Motor neuron (in vitro differentiated cells): ENCODE measurements around the gene LYG1. TPM values are rescaled to one million over a fixed set of nuclear protein-coding genes. Genes with fewer than 3 reads are reported as not detected.

ENCODE experiments used
- ATAC-seq, 8 experiments: fragments of 200-7000 bp; cut with Tn5 transposase; replicated peaks in 6 of 8; 2 replicates each; pipeline ENCODE4 v1.8.0; 2021; ENCODE audit warnings: mild to moderate bottlenecking in 8 of 8, moderate library complexity in 8 of 8
- H3K27ac ChIP-seq, 2 donors: fragments of 250-450 bp; sonication (Bioruptor Pico); 2 replicates each; pipeline ENCODE4 v1.9.0; 2021; ENCODE audit warnings: antibody characterized with exemption in 2 of 2, mild to moderate bottlenecking in 2 of 2, moderate library complexity in 1 of 2
- H3K4me1 ChIP-seq, 2 donors: fragments of 250-450 bp; sonication (Bioruptor Pico); replicated peaks in 1 of 2; 2 replicates each; pipeline ENCODE4 v1.6.1; 2021; ENCODE audit warnings: antibody characterized with exemption in 2 of 2, mild to moderate bottlenecking in 2 of 2, moderate library complexity in 1 of 2
- H3K4me3 ChIP-seq, 5 donors: fragments of 250-450 bp; sonication (Bioruptor Pico); 2 replicates each; pipeline ENCODE4 v1.9.0; 2021; ENCODE audit warnings: antibody characterized with exemption in 5 of 5, mild to moderate bottlenecking in 5 of 5, moderate library complexity in 4 of 5
- WGBS, 10 experiments: fragments of 450-650 bp; shearing (Covaris generic); methylation state at CpG; one replicate each; pipeline ENCODE4 v1.0.0; 2022; 5-methylcytosine and 5-hydroxymethylcytosine counted together
- in situ Hi-C, 9 experiments: fragments of 400-800 bp; cut with MboI; loops; one replicate each; pipeline ENCODE4 v1.15.0; 2021; ENCODE audit warnings: low sequenced_read_pairs in 9 of 9, low pct_unique_long_range_greater_than_20kb in 2 of 9; ENCODE audit not compliant: unreplicated experiment in 9 of 9
- total RNA-seq, 8 experiments: library from RNA; unstranded; fragments of 300-600 nt; gene quantifications; 2 replicates each; pipeline versions ENCODE4 v1.2.3 to v1.2.4, GENCODE V29; 2022

Gene LYG1
- total RNA-seq, 8 experiments from 2014 or later: 0.72 to 1.5 (median 1.1) TPM; not detected in 2

- H3K4me3 ChIP-seq: no peak within 1 kb of the TSS
- H3K4me1 ChIP-seq: no peaks in the 10 kb centered on the region
- in situ Hi-C loops: no loop called here
- no peak within 1 kb of the TSS for H3K27ac ChIP-seq
- ATAC-seq: no peak
- 44 to 100% (median 88%) methylated on average over 1 to 6 of the region's 7 CpGs; no CpG with 5 or more reads in 1 of the 10 experiments for WGBS, 10 experiments
Observed at GRCh38 chr2:99255491-99256318, 45.3 kb downstream of the LYG1 start, which contains the start of gene LYG2. LYG2 (minus strand) TSS chr2:99255666; CDS start chr2:99254260, 1,406 bp downstream.

GRCh38 chr2:99249951-99250350 lies 51.0 kb downstream of the LYG1 start:
- Histone ChIP-seq H3K4me1 (no peaks in the 10 kb centered on the region), H3K27ac (no peak overlapping the region)
- WGBS, 10 experiments: 20 to 100% (median 73%) methylated on average over 1 to 2 of the region's 2 CpGs; no CpG with 5 or more reads in 1 of the 10 experiments

GRCh38 chr2:99242151-99242550 lies 58.8 kb downstream of the LYG1 start:
- in situ Hi-C loops: no loop called here
- H3K27ac ChIP-seq: no peak overlapping the region

More at GRCh38 chr2:99249951-99250350, 51.0 kb downstream of the LYG1 start:
- in situ Hi-C loops: no loop called here
- ATAC-seq: no peak
- no peak overlapping the region for H3K4me3 ChIP-seq

GRCh38 chr2:99240431-99240830 lies 60.6 kb downstream of the LYG1 start:
- in situ Hi-C loops: no loop called here
- WGBS, 10 experiments: 82 to 100% (median 92%) methylated on average over 2 to 5 of the region's 6 CpGs; no CpG with 5 or more reads in 3 of the 10 experiments
- H3K4me3 ChIP-seq: no peak overlapping the region
- H3K27ac ChIP-seq: no peak overlapping the region
- no peak for ATAC-seq
- H3K4me1 ChIP-seq: no peaks in the 10 kb centered on the region

More at GRCh38 chr2:99242151-99242550, 58.8 kb downstream of the LYG1 start:
- 25 to 74% (median 63%) methylated on average over 3 to 6 of the region's 6 CpGs; no CpG with 5 or more reads in 1 of the 10 experiments for WGBS, 10 experiments
- Histone ChIP-seq H3K4me3 (no peak overlapping the region), H3K4me1 (no peaks in the 10 kb centered on the region)
- ATAC-seq: no peak

GRCh38 chr2:99238599-99238998 lies 62.4 kb downstream of the LYG1 start:
- H3K27ac ChIP-seq: no peak overlapping the region
- in situ Hi-C loops: no loop called here
- no peak overlapping the region for H3K4me3 ChIP-seq
- whole genome bisulfite sequencing, 10 experiments: 78 to 100% (median 94%) methylated on average over 2 to 6 of the region's 6 CpGs; no CpG with 5 or more reads in 1 of the 10 experiments
- no peaks in the 10 kb centered on the region for H3K4me1 ChIP-seq
- ATAC-seq: no peak

Other genes with a start within 250 kb of the LYG1 start
- 1 to 10 TPM in 7 of 8 experiments, under 1 TPM in 1; 0.76 to 5.7 (median 3.2) TPM for gene C2orf15, start 159.5 kb downstream of the LYG1 start, total RNA-seq
- 10 to 100 TPM in 6 of 8 experiments, 1 to 10 TPM in 2; 5.6 to 25.2 (median 16.0) TPM for gene TSGA10, start 146.3 kb downstream of the LYG1 start, total RNA-seq
- 10 to 100 TPM in 4 of 8 experiments, 1 to 10 TPM in 4; 6.6 to 13.9 (median 10.0) TPM for gene LIPT1, start 146.2 kb downstream of the LYG1 start, total RNA-seq
- 10 to 100 TPM; 16.2 to 51.1 (median 30.0) TPM for gene MITD1, start 120.1 kb downstream of the LYG1 start, total RNA-seq
- 10 to 100 TPM; 39.8 to 62.5 (median 53.3) TPM for gene MRPL30, start 120.0 kb downstream of the LYG1 start, total RNA-seq
- 1 to 10 TPM in 1 of 8 experiments, under 1 TPM in 1, not detected in 6; 0.41 to 1.6 TPM for gene LYG2, start 45.5 kb downstream of the LYG1 start, total RNA-seq
- gene TXNDC9, start 35.1 kb upstream of the LYG1 start, total RNA-seq: 10 to 100 TPM; 26.7 to 54.4 (median 42.9) TPM
- 10 to 100 TPM; 15.2 to 58.9 (median 26.7) TPM for gene EIF5B, start 36.2 kb upstream of the LYG1 start, total RNA-seq
- gene REV1, start 188.8 kb upstream of the LYG1 start, total RNA-seq: 10 to 100 TPM; 18.8 to 66.7 (median 34.5) TPM